A172 (cell line): ENCODE data around the gene PKM. TPM values are rescaled to one million over a fixed set of nuclear protein-coding genes. Genes with fewer than 3 reads are reported as not detected.

ENCODE experiments used
- DNase-seq: peaks from one replicate; pipeline ENCODE4 v3.0.0-alpha.2; 2015; ENCODE audit warnings: low spot score
- total RNA-seq: library from RNA; depleted of rRNA; stranded (reverse); fragments of >200 nt; shearing (Covaris generic); gene quantifications from 2 replicates; pipeline ENCODE4 v1.2.3, GENCODE V29; 2014

The PKM gene
- total RNA-seq, 1 experiment from 2014 or later, result 2,886 TPM

DNA sequence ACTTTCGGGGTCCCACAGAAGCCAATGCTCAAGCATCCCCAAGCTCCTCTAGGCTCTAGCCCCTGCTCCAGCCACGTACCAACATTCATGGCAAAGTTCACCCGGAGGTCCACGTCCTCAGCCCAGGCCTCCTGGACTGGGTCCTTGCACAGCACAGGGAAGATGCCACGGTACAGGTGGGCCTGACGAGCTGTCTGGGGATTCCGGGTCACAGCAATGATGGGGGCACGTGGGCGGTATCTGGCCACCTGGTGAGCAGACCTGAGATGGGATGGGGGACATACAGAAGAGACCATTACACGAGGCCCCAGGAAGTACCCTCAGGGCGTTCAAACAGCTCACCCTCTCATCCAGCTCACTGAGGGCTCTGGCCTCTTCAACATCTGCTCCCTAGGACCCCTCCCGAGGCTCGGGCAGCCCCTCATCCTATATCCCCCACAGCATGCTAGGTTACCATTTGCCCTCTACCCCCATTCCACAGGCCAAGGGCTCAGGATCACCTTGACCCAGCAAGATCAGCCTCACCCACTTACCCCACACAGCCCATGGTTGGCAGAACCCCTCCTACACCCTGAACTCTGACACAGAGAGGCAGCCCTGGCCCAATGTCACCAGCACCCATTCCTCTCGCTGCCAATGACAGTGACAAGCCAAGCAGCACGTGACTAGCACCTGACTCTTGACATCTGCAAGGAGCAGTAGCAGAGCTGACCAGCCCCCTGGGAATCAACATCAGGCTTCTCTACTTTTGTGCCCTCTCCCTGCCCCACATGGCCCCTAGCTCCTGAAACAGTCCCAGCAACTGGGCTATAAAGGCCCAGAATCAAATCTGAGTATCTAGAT is 30.4 kb downstream of the PKM start:
- DNase-seq, result no peak

DNA sequence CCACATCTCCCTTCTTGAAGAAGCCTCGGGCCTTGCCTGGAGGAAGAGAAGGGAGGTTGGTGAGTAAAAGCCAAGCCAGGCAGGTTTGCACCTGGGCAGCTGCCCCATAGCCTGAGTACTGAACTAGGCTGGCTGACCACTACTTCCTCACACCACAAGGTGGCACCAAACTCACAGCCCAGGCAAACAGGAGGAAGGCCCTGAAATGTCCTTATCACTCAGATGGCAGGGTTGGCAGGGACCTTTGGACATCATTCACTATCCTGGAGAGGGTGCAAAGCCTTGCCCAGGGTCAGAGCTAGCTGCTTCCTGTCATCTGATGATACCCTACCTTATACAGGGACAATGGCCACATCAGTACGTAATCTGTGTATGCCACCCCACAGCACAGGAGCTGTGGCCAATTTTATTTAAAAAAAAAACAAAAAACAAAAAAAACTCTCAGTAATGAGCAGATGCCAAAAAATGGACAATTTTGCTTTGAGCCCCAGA is 31.2 kb downstream of the PKM start:
- peak; percentile 76 for DNase-seq

DNA sequence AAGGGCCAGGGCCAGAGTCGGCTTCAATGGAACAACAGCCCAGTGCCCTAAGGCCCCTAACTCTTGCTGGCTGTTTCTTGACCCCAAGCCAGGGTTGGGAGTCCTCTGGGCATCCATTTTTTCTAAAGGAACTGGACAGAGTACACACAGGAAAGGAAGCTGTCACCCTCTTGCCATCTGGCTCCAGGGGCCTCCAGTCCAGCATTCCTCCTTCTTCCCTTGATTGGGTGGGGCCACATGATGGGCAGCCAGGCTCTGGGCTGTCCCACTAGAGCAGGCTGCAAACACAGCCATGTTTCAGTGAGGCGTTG is 31.8 kb downstream of the PKM start:
- DNase-seq, result no peak

DNA sequence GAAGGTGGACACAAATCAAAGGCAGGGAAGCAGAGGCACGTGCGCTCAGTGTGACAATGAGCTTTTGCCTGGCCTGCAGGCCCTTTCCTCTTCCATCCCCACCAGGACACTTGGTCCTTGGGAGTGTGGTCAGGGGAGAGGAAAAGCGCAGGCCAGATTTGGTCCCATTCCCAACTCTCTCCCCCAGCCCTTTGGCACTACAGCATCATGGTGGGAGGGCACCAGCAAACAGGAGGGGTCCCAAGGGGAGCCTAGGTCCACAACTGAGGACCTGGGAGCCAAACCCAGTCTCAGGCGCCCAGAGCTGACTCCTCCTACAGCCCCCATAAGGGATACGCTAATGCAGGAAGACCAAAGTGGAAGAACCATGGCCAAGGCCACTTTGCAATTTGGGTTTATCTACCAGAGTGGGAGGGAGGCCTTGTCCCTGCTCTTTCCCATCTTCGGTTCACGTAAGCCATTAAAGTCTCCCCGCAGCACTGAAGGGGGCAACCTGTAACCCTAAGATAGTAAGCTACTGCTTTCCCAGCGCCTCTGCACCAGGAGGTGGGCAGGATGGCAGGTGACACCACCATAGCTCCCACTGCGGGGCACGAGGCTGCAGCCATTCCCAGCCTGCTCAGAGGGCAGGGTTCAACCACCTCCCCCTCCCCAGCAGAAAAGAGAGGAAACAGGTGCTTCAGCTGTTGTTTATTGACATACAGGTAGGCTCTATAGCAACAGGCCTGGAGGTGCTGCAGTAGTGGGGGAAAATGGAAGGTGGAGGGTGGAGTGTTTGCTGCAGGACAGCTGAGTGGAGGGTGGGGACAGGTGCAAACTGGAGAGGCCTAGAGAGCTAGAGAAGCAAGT is 32.4 kb downstream of the PKM start:
- DNase-seq, result no peak

DNA sequence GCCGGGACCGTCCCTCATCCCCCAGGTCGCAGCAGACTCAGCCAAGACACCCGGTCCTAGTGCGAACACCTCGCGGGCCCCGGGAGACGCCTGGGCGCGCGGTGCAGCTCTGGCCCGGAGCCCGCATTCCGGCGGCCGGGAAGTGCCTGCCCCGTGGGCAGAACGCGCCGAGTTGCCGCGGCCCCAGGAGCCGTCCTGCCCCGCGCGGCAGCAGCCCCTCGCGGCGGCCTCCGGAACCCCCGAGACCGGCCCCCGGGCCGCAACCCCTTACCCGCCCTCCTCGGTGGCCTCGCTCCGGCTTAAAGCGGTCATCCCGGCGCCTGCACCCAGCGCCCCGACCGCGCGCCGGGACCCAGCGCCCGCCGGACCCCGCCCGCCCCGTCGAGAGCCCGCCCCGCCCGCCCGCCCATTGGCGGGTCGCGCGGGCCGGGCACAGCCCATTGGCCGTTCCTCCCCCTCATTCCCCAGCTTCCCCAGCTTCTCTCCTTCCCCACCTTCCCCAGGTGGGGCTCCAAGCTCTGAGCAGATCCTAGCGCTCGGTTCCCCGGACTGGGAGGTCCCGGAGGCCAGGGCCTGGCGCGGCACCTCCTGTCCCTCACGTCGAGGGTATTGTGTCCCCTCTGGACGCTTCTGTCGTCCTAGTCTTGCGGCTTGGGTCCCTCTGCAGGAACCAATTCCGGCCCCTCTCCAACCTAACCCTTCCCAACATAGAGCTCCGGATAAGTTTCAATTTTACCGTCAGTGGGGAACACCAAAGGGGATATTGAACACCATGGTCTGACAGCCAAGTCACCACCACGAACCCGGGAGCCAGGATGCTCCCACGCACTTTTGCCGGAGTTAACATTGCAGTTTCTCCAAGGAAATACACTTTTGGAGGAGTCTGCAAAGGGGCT is 33.3 kb downstream of the PKM start, which contains the start of gene GRAMD2A:
Gene GRAMD2A, minus strand, starts transcription at position 328 of the 896 bp plus-strand sequence.
- DNase-seq, result no peak

DNA sequence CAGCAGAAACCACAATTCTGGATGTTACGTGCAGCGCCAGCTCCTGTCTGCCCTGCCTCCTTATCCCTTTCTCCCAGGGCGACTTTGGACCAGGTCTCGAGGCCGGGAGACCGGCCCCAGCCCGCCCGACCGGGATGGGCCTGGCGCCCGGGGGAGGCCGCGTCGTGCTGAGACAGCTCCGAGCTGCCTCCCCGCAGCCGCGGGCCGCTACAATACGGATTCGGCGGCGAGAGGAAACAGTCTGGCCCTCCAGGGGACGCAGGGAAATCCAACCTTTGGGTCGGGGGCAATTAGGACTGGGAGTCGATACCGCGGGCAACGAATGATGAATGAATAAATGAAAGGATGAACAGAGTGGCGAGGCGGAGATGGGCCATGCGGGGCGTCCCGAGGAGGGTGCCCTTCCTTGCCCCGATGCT is 33.9 kb downstream of the PKM start:
- no peak for DNase-seq

DNA sequence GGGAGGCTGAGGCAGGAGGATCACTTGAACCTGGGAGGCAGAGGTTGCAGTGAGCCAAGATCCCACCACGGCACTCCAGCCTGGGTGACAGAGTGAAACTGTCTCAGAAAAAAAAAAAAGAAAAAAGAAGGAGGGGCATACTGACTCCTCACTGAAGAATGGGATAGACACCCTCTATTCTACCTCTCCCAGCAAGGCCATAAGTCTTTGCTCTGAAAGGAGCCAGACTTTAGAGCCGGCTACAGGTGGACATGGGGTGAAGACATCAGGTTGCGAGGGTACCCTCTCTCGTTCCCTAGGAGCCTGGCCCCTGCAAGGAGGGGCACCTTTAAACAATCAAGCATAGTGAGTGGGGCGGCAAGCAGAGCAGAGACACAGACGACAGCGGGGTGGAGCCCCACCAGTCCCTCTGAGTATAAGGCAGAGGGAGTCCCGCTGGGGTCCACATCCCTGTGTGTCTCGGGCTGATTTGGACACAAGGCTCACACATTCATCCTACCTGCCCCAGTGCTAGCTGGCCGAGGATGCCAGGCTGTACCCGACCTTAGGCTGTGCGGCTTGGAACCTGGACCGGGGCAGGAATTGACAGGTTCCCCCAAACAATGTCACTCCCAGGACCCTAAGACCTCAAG is 34.5 kb downstream of the PKM start:
- DNase-seq, result no peak

DNA sequence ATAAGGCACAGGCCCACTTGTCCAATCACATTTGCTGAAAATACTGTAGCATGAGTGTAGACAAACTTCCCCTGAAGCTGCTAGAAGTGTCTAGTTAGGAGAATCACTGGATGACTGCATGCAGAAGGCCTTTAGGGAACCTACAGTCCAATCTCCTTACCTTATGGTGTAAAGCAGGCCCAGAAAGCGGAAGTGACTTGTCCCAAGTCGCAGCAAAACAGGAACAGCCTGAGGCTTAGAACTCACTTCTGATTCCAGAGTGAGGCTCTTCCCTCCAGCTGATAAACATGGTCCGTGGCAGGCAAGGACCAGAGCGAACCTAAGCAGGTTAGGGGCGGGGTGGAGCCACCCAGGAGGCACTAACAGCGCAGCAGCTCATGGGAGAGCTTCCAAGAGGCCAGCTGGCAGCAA is 35.9 kb downstream of the PKM start:
- DNase-seq, result no peak

DNA sequence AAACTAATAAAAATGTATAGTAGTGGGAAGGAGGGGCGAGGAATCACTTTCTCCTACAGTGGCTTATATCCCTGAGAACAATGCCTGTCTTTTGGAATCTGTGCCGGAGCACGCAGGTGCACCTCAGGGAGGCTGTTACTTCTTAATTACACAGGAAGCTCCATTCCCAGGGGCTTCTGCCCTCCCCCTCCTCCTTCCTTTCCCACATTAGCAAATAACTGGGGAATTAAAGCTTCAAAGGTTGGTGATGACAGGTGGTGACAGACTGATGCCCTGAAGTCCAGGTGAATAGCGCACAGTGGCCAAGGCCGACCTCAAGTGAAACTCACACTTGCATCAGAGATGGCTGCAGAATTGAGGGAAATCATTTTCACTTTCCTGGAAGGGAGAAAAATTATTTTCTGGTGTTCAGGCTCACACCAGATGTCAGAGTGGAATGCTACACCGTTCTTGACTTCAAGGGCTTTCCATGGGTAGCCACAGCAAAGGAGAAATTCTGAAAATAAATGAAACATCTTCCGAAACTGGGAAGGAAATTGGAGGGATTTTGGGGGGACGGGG is 37.1 kb downstream of the PKM start:
- DNase-seq, result no peak

DNA sequence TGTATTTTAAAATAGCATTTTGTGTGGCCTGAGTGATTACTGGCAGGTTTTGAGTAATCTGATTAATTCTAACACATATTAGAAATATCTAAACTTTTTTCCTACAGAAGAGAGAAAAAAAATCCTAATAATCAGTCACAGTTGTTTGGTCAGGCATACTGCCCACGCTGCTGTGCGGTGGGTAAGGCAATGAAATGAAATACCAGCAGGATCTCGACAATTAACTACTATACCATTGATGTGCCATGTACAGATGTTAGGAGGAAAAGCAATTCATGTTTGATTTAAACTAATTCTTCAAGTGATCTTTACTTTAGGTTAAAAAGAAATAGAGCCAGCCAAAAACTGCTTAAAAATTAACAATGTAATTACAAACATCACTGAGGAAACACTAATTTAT is 38.6 kb downstream of the PKM start:
- DNase-seq, result no peak

DNA sequence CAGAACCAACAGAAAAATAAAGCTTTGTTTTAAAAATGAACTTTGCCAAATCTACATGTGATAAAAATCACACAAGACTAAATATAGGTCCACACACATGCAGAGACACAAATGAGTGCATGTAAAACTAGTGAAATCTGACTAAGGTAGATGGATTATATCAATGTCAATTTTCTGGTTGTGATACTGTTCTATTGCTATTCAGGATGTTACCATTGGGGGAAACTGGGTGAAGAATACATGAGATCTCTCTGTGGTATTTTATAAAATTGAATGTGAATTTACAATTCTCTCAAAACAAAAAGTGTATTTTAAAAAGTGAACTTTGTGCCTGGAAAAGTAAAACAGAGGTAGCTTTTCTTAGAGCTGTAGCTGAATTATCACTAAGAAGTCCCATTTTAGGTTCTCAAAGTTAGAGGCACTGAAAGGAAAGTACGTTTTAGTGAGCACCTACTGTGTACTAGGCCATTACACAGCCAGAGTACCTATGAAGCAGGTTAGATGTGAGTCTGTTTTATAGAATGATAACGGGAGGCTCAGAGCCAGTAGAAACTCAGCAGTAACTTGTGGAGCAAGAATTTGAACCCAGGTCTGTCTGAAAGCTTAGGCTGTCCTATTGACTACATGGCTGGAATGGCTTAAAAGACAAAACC is 41.6 kb downstream of the PKM start:
- DNase-seq, result no peak

DNA sequence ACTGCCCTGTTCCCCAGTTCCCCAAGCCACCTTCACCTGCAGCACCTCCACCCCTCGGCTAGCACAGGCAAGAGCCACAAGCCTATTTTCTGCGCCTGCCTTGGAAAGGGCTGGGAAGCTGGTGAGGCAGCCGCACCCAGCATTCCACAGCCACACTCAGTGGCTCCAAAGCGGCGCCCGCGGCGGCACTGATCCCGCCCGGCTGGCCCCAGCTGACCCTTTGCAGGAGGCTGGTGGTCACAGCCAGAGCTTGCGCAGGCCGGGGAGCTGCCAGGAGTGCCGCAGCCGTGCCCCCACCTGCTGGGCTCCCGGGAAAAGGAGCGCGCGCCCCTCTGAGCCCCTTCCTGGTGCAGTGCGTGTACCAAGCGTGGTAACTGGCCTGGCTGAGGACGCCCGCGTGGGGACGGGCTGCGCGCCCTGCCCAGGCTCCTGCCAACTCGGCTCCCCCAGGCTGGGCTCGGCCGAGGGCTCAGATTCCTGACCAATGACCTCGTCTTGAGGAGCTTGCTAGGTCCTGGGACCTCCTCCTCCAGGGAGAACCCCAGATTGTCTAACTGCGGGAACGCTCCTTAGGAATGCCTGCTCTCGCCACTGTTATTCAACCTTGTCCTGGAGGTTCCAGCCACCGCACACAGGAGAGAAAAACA is 46.7 kb downstream of the PKM start:
- DNase-seq, result peak; percentile 59

DNA sequence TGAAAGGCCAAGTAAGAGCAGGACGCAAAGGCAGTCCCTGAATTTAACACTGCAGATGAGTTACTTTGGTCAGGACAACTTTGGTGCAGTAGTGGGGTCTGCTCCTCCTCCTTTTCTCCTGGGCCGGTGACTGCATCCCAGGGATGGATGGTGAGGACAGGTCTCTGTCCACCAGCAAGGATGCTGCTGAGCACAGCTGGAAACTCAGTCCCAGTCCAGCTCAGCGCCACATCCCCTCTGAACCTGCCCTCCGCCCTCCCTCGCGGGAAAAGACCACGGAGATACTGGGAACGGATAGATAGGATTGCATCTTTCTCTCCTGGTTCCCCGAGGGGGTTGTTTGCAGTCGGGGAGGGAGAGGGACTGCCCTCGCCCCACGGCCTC is 47.2 kb downstream of the PKM start:
- no peak for DNase-seq

DNA sequence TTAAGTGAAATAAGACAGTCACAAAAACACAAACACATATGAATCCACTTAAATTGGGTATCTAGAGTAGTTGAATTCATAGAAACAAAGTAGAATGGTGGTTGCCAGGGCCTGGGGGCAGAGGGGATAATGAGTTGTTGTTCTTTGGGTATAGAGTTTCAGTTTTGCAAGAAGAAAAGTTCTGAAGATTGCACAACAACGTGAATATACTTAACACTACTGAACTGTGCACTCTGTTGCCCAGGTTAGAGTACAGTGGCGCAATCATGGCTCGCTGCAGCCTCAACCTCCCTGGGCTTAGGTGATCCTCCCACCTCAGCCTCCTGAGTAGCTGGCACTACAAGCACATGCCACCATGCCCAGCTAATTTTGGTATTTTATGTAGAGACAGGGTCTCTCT is 48.3 kb downstream of the PKM start:
- no peak for DNase-seq

DNA sequence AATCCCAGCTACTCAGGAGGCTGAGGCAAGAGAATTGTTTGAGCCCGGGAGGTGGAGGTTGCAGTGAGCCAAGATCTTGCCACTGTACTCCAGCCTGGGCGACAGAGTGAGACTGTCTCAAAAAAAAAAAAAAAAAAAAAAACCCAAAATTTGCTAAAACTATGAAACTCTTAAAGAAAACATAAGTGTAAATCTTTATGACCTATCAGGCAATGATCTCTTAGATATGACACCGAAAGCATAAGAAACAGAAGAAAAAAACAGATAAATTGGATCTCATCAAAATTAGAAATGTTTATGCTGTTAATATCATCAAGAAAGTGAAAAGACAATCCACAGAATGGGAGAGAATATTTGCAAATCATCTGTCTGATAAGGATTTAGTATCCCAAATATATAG is 48.7 kb downstream of the PKM start:
- DNase-seq, result no peak

DNA sequence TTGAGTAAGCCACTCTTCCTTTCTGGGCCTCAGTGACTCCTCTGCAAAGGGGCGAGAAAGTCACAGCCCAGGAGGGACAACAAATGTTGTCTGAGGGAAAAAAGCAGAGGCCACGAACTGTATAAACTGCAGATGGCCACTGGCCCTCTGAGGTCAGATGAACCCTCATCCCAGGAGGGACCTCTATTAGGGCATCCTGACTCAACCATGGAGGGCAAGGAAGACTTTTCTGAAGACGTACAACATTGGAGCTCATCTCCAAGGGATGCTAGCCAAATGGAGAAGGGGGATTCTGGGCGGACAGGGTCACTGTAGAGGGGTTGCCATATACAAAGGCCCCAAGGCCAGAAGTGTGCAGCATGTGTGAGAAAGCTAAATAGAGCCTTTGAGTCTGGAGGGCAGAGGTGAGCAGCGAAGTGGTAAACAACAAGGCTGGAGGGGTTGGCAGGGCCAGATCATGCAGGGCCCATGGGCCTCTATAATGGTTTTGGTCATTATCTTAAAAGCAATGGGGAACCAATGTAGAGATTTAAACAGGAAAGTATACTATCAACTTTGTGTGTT is 50.1 kb downstream of the PKM start:
- DNase-seq, result no peak

DNA sequence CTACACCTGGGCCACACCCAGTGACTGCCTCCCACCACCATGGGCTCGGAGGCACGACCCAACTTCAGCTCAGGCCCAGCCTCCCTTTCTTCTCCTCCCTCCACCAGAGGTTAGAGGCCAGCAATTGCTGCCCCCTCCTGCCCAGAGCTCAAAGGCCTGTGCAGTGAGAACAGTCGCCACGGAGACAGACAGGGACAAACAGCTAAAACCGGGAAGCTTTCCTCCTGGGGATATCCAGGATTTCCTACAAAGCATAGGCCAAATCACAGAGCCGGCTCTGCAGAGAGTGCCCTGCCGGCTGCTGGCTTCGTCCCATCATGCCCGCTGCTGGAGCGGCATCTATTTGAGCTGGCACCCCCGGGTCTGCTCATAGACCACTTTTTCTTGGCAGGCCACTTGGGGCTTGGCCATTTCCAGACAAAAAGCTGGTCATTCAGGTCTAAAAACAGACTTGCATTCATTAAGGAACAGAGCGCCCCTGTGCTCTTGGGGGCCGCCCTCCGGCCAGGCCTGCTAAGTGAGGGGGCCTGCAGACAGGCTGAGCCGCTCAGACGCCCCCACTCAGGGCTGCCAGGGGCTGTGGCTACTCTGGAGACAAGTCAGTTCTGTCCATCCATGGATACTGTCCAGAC is 50.9 kb downstream of the PKM start:
- no peak for DNase-seq

DNA sequence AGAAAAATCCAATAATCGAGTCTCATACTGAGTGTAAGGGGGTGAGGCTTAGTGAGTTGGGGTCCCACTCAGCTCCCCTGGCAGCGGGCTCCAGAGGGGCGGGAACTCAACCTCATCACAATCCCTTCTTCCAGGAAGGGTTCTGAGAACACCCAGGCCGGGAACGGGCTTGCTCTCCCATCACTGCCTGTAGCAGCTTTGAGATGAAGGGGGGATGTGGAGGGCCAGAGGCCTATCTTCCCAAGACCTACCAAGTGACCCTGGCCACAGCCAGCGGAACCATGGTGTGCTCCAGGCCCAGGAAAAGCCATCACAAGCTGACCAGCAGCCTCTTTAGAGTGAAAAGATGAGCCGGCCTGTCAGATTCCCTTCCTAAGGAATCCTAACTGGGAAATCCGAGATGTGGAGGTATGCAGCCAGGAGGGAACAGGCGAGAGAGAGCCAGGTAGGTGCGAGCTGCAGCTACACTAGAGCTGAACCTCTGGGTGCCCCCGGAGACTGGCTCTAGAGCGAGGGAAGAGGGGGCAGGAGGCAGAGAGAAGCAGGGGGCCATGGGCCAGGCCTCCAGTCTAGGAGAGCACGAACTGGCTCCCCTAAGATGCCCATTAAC is 51.9 kb downstream of the PKM start:
- DNase-seq, result no peak

DNA sequence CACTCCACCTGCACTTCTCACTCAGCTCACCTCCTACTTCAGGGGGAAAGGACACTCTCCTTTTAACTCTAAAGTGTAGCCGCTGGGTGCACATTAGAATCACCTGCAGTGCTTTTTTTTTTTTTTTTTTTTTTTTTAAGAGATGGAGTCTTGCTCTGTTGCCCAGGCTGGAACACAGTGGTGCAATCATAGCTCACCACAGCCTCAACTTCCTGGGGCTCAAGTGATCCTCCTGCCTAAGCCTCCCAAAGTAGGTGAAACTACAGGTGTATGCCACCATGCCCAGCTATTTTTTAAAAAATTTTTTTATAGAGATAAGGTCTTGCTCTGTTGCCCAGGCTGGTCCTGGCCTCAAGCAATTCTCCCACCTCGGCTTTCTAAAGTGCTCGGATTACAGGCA is 54.2 kb downstream of the PKM start:
- no peak for DNase-seq
